HG02973 (cell line): ENCODE data around the gene UNC50.

Source experiments
- ATAC-seq: cut with Tn5 transposase; IDR thresholded peaks from one replicate; pipeline ENCODE4 v1.9.1; 2021; ENCODE audit warnings: moderate library complexity; ENCODE audit not compliant: unreplicated experiment

Gene UNC50

DNA sequence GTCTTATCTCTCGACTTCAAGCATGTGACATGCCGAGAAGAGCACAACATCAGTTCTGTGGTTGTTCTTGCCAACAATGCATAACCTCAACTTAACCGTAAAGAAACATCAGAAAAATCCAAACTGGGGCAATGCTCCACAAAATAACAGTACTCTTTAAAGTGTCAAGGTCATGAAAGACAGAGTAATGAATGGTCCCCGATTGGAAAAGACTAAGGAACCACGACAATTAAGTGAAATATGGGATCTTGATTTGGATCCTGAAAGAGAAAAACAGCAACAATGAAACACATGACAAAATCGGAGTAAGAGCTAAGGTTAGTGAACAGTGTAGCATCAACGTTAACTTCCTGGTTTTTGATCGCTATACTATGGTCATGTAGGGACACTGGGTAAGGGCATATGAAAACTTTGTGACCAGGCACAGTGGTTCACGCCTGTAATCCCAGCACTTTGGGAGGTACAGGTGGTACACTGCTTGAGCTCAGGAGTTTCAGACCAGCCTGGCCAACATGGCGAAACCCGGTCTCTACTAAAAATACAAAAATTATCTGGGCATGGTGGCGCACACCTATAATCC is 55.2 kb downstream of the UNC50 start:
- no peak for ATAC-seq

DNA sequence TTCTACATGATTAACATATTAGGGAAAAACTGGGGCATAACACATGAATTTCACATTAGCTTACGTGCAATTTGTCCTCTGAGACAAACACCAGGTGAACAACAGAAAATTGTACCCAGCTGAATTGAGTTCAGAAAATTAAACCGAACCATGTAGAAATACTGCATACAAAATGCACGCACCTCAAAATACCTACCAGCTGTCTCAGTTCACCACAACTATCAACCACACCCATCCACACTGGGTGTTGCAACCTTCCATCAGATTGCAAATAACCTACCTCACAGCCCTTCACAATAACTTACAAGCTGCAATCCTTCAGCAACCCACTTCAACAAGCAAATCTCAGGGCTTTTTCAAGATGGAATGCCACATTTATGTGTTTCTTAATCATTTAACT is 55.9 kb downstream of the UNC50 start:
- no peak for ATAC-seq

DNA sequence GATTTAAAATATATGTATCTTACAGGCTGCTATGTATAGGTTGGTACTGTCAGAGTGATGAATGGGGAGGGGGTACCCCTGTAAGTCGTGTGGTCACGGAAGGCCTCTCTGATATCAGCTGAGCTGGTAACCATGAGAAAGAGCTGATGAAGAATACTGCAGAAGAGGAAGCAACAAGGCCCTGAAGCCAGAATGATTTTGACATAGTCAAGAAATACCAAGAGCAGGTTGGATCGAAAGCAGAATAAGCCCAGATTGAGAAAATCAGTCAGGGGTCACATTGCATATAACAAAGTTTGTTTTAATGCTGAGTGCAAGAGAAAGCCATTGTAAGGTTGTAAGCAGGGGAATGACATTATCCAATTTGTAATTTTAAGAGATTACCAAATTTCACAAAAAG is 57.3 kb downstream of the UNC50 start:
- no peak for ATAC-seq
